HepG2 (cell line): ENCODE measurements around the gene MRPL38.

ENCODE experiments used
- MAZ ChIP-seq, 2 experiments: sonication (generic) in 1 of 2; formaldehyde crosslinking in 1 of 2; IDR thresholded peaks; 2 replicates each; pipeline versions ENCODE4 v1.5.0 to v1.6.1; 2012 to 2020; ENCODE audit warnings: low read depth in 2 of 2, mild to moderate bottlenecking in 2 of 2, borderline replicate concordance in 1 of 2, improper control_type of control experiment in 1 of 2, low read length in 1 of 2, missing genetic modification reagents in 1 of 2, moderate library complexity in 1 of 2
- NBN ChIP-seq: fragments of 450-650 bp; conservative IDR thresholded peaks from 2 replicates; pipeline ENCODE4 v1.6.1; 2017
- NFE2L2 ChIP-seq: fragments of 150-350 bp; IDR thresholded peaks from 2 replicates; pipeline ENCODE4 v1.6.1; 2014; ENCODE audit warnings: low read length
- NPAS2 ChIP-seq: sonication (generic); formaldehyde crosslinking; IDR thresholded peaks from 2 replicates; pipeline ENCODE4 v1.8.0; 2022; ENCODE audit warnings: mild to moderate bottlenecking, missing genetic modification reagents, borderline replicate concordance
- SMARCC2 ChIP-seq: fragments of 450-650 bp; IDR thresholded peaks from 2 replicates; pipeline ENCODE4 v1.6.1; 2017; ENCODE audit warnings: antibody characterized with exemption, mild to moderate bottlenecking
- ZNF720 ChIP-seq: sonication (generic); formaldehyde crosslinking; IDR thresholded peaks from 2 replicates; pipeline ENCODE4 v1.4.0; 2020; ENCODE audit warnings: missing genetic modification reagents

DNA sequence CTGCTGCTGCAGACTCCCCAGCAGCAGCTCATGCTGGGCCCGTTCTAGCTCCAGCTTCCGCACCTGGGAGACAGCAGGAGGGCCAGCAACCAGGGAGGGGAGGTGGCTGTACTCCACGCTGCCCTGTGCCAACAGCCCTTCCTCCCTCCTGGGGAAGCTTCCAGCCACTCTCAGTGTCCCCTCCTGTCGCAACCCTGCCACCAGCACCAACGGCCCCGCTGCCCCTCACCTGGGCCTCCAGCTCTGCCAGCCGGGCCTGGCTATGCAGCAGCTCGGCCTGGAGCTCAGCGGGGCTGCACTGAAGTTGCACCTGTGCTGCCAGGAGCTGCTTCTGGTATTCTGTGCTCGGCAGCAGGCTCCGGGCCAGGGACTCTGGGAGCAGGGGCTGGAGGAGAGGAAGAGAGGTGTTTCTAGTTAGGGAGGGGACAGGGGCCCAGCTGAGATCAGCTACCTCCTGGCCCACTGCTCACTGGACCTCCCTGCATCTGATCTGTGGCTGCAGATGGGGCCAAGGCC lies 15.4 kb upstream of the MRPL38 start:
- TF ChIP-seq MAZ (IDR thresholded peaks at IDR 0.05; ENCODE audit: borderline replicate concordance, low read depth, low read length) (no peak), MAZ (CRISPR knock-in tag; IDR thresholded peaks at IDR 0.05; ENCODE audit: low read depth) (no peak), NPAS2 (CRISPR knock-in tag) (no peak), NBN (no peak), NFE2L2 (no peak), ZNF720 (CRISPR knock-in tag) (no peak), SMARCC2 (no peak)
